ENCODE measurements around the gene ADAMTS9. TPM values are rescaled to one million over a fixed set of nuclear protein-coding genes. Genes with fewer than 3 reads are reported as not detected.

ADAMTS9 gene
- total RNA-seq, 3 donors from 2014 or later: 19.4 to 240 (median 50.6) TPM

GRCh38 chr3:64552966-64553365, 134.8 kb downstream of the ADAMTS9 start:
- TF ChIP-seq POLR2AphosphoS5 (IDR thresholded peaks at IDR 0.05): no peak
- TF ChIP-seq POLR2A (IDR thresholded peaks at IDR 0.05): no peak
- TF ChIP-seq CTCF (IDR thresholded peaks at IDR 0.05): no peak
- no peak overlapping the region for H3K4me3 ChIP-seq
- no peak overlapping the region for H3K27ac ChIP-seq

GRCh38 chr3:64552160-64552559, 135.6 kb downstream of the ADAMTS9 start:
- H3K27me3 ChIP-seq: no peaks in the 10 kb centered on the region
- H3K4me3 ChIP-seq: no peak overlapping the region
- DNase-seq (ENCODE audit: low spot score in 2 of 2): no peak
- TF ChIP-seq POLR2A (IDR thresholded peaks at IDR 0.05): no peak
- no peak for TF ChIP-seq CTCF (IDR thresholded peaks at IDR 0.05)
- no peak for TF ChIP-seq POLR2AphosphoS5 (IDR thresholded peaks at IDR 0.05)
- intact Hi-C loops (cut with DNase I; ENCODE audit: low total_unique reads): no loop called here
- no peaks in the 10 kb centered on the region for H3K9me3 ChIP-seq
- H3K4me1 ChIP-seq: no peaks in the 10 kb centered on the region
- H3K36me3 ChIP-seq: no peaks in the 10 kb centered on the region
- H3K27ac ChIP-seq: no peak overlapping the region

More at GRCh38 chr3:64552966-64553365, 134.8 kb downstream of the ADAMTS9 start:
- intact Hi-C loops (cut with DNase I; ENCODE audit: low total_unique reads): no loop called here
- no peaks in the 10 kb centered on the region for H3K4me1 ChIP-seq
- H3K36me3 ChIP-seq: no peaks in the 10 kb centered on the region
- DNase-seq (ENCODE audit: low spot score in 2 of 2): no peak
- no peaks in the 10 kb centered on the region for H3K9me3 ChIP-seq
- H3K27me3 ChIP-seq: no peaks in the 10 kb centered on the region

GRCh38 chr3:64551697-64552096, 136.1 kb downstream of the ADAMTS9 start:
- intact Hi-C loops (cut with DNase I; ENCODE audit: low total_unique reads): no loop called here
- no peak overlapping the region for H3K4me3 ChIP-seq
- H3K27me3 ChIP-seq: no peaks in the 10 kb centered on the region
- TF ChIP-seq POLR2AphosphoS5 (IDR thresholded peaks at IDR 0.05): no peak
- TF ChIP-seq CTCF (IDR thresholded peaks at IDR 0.05): no peak
- TF ChIP-seq POLR2A (IDR thresholded peaks at IDR 0.05): no peak
- H3K27ac ChIP-seq: no peak overlapping the region
- no peaks in the 10 kb centered on the region for H3K9me3 ChIP-seq
- no peaks in the 10 kb centered on the region for H3K4me1 ChIP-seq
- DNase-seq (ENCODE audit: low spot score in 2 of 2): no peak
- no peaks in the 10 kb centered on the region for H3K36me3 ChIP-seq

GRCh38 chr3:64550745-64551144, 137.1 kb downstream of the ADAMTS9 start:
- Histone ChIP-seq H3K27me3 (no peaks in the 10 kb centered on the region), H3K27ac (no peak overlapping the region), H3K9me3 (no peaks in the 10 kb centered on the region), H3K4me3 (no peak overlapping the region), H3K4me1 (no peaks in the 10 kb centered on the region), H3K36me3 (no peaks in the 10 kb centered on the region)
- intact Hi-C loops (cut with DNase I; ENCODE audit: low total_unique reads): no loop called here
- no peak for TF ChIP-seq CTCF (IDR thresholded peaks at IDR 0.05)
- TF ChIP-seq POLR2AphosphoS5 (IDR thresholded peaks at IDR 0.05): no peak
- TF ChIP-seq POLR2A (IDR thresholded peaks at IDR 0.05): no peak
- no peak for DNase-seq (ENCODE audit: low spot score in 2 of 2)

- TF ChIP-seq POLR2AphosphoS5 (IDR thresholded peaks at IDR 0.05) (no peak), CTCF (IDR thresholded peaks at IDR 0.05) (no peak), POLR2A (IDR thresholded peaks at IDR 0.05) (no peak)
- Histone ChIP-seq H3K36me3 (no peaks in the 10 kb centered on the region), H3K9me3 (no peaks in the 10 kb centered on the region), H3K4me1 (no peaks in the 10 kb centered on the region), H3K27me3 (no peaks in the 10 kb centered on the region), H3K27ac (peak overlapping the region in 1 of 2 donors; percentile 33), H3K4me3 (no peak overlapping the region)
- intact Hi-C loops (cut with DNase I; ENCODE audit: low total_unique reads): no loop called here
- DNase-seq (ENCODE audit: low spot score in 2 of 2): no peak
Measured at GRCh38 chr3:64549869-64550268, 137.9 kb downstream of the ADAMTS9 start.
